Suprapubic skin (tissue), 4 donors: ENCODE results near the gene PCDHB6. TPM values are rescaled to one million over a fixed set of nuclear protein-coding genes. Genes with fewer than 3 reads are reported as not detected.
"Not testable (repeated sequence)": the region's sequence is repeated elsewhere in the genome, so short reads cannot be mapped to it uniquely, and the experiment has no call there.

ENCODE experiments used
- DNase-seq, 2 donors: peaks; one replicate each; pipeline ENCODE4 v3.0.0-alpha.2; 2019; ENCODE audit warnings: low spot score in 2 of 2
- H3K27ac ChIP-seq: fragments of 200-600 bp; sonication (generic); one replicate; pipeline ENCODE4 v1.5.1; 2019
- H3K27me3 ChIP-seq: fragments of 200-600 bp; sonication (generic); one replicate; pipeline ENCODE4 v1.5.1; 2019
- H3K36me3 ChIP-seq: fragments of 200-600 bp; sonication (generic); one replicate; pipeline ENCODE4 v1.5.1; 2019
- H3K4me1 ChIP-seq: fragments of 200-600 bp; sonication (generic); one replicate; pipeline ENCODE4 v1.5.1; 2019
- H3K4me3 ChIP-seq: fragments of 200-600 bp; sonication (generic); one replicate; pipeline ENCODE4 v1.5.1; 2019; ENCODE audit warnings: mild to moderate bottlenecking
- H3K9me3 ChIP-seq: fragments of 200-600 bp; sonication (generic); one replicate; pipeline ENCODE4 v1.5.1; 2019
- CTCF ChIP-seq, 2 donors: fragments of 200-600 bp in 1 of 2; fragments of 450-650 bp in 1 of 2; sonication (generic) in 1 of 2; IDR thresholded peaks; one replicate each; pipeline ENCODE4 v1.5.1; 2016 to 2019; ENCODE audit warnings: antibody characterized with exemption in 2 of 2, mild to moderate bottlenecking in 1 of 2, moderate library complexity in 1 of 2
- EP300 ChIP-seq: sonication (generic); formaldehyde crosslinking; IDR thresholded peaks from one replicate; pipeline ENCODE4 v1.6.1; 2017; ENCODE audit warnings: antibody characterized with exemption
- POLR2A ChIP-seq, 2 donors: fragments of 450-650 bp; IDR thresholded peaks; one replicate each; pipeline ENCODE4 v1.6.1; 2017; ENCODE audit warnings: antibody characterized with exemption in 2 of 2, mild to moderate bottlenecking in 2 of 2, moderate library complexity in 2 of 2
- POLR2AphosphoS5 ChIP-seq, 3 donors: sonication (generic); formaldehyde crosslinking; IDR thresholded peaks; one replicate each; pipeline ENCODE4 v1.6.1; 2017; ENCODE audit warnings: antibody characterized with exemption in 3 of 3
- WGBS: methylation state at CpG from one replicate; pipeline ENCODE4 v1.1.5; 2018; 5-methylcytosine and 5-hydroxymethylcytosine counted together
- total RNA-seq, 4 donors: library from RNA; depleted of rRNA; stranded (reverse); fragments of >200 nt; gene quantifications; one replicate each; pipeline ENCODE4 v1.1.0, GENCODE V29; 2016

Gene PCDHB6
- total RNA-seq, 4 donors from 2014 or later: 0.76 to 2.2 (median 1.7) TPM; not detected in 1

GRCh38 chr5:141180313-141180712 is 30.5 kb downstream of the PCDHB6 start:
- no peak overlapping the region for H3K4me3 ChIP-seq
- H3K9me3 ChIP-seq: peaks cover 28% of the 10 kb centered on the region
- H3K27ac ChIP-seq: no peak overlapping the region
- H3K27me3 ChIP-seq: peaks cover 19% of the 10 kb centered on the region
- no peak for TF ChIP-seq CTCF (IDR thresholded peaks at IDR 0.05)
- no peak for TF ChIP-seq POLR2A (IDR thresholded peaks at IDR 0.05)
- TF ChIP-seq EP300: no peak
- TF ChIP-seq POLR2AphosphoS5 (IDR thresholded peaks at IDR 0.05): no peak
- DNase-seq: no peak
- no peaks in the 10 kb centered on the region for H3K36me3 ChIP-seq
- H3K4me1 ChIP-seq: no peaks in the 10 kb centered on the region
- 62% methylated on average over 1 of the region's 1 CpG for WGBS

GRCh38 chr5:141182248-141182647 is 32.4 kb downstream of the PCDHB6 start, which contains the start of gene PCDHB16:
TSS of gene PCDHB16 (plus strand) at chr5:141182387. CDS start at chr5:141182560, 173 bp downstream.
- no peaks in the 10 kb centered on the region for H3K4me1 ChIP-seq
- no peak for TF ChIP-seq CTCF (IDR thresholded peaks at IDR 0.05)
- no peak for TF ChIP-seq EP300
- no peak for TF ChIP-seq POLR2AphosphoS5 (IDR thresholded peaks at IDR 0.05)
- no peak for TF ChIP-seq POLR2A (IDR thresholded peaks at IDR 0.05)
- peaks cover 25% of the 10 kb centered on the region for H3K9me3 ChIP-seq
- H3K4me3 ChIP-seq: peak within 1 kb of the TSS; percentile 38
- 14% methylated on average over 13 of the region's 13 CpGs for WGBS
- H3K27me3 ChIP-seq: peaks cover 12% of the 10 kb centered on the region
- H3K36me3 ChIP-seq: no peaks in the 10 kb centered on the region
- H3K27ac ChIP-seq: no peak within 1 kb of the TSS
- no peak for DNase-seq

GRCh38 chr5:141184117-141184855 is 34.4 kb downstream of the PCDHB6 start:
- 50% methylated on average over 4 of the region's 69 CpGs for WGBS

GRCh38 chr5:141186897-141187512 is 37.1 kb downstream of the PCDHB6 start, which contains the start of gene PCDHB9:
TSS of gene PCDHB9 (plus strand) at chr5:141187161. CDS start at chr5:141187319, 158 bp downstream.
- H3K4me1 ChIP-seq: no peaks in the 10 kb centered on the region
- H3K4me3 ChIP-seq: no peak within 1 kb of the TSS
- H3K9me3 ChIP-seq: peaks cover 22% of the 10 kb centered on the region
- H3K27me3 ChIP-seq: no peaks in the 10 kb centered on the region
- no peak within 1 kb of the TSS for H3K27ac ChIP-seq
- no peaks in the 10 kb centered on the region for H3K36me3 ChIP-seq
- TF ChIP-seq CTCF (IDR thresholded peaks at IDR 0.05): no peak
- no peak for TF ChIP-seq POLR2A (IDR thresholded peaks at IDR 0.05)
- TF ChIP-seq EP300: no peak
- no peak for TF ChIP-seq POLR2AphosphoS5 (IDR thresholded peaks at IDR 0.05)
- WGBS: 16% methylated on average over 9 of the region's 9 CpGs
- no peak for DNase-seq

More at GRCh38 chr5:141184117-141184855, 34.4 kb downstream of the PCDHB6 start:
- H3K4me1 ChIP-seq, H3K36me3 ChIP-seq, H3K27me3 ChIP-seq, DNase-seq, H3K27ac ChIP-seq, H3K4me3 ChIP-seq: not testable (repeated sequence)
- H3K9me3 ChIP-seq: peaks cover 25% of the 10 kb centered on the region

- H3K4me3 ChIP-seq, H3K36me3 ChIP-seq, DNase-seq, H3K4me1 ChIP-seq, H3K27me3 ChIP-seq, H3K27ac ChIP-seq: not testable (repeated sequence)
- H3K9me3 ChIP-seq: peaks cover 22% of the 10 kb centered on the region
- WGBS: 31% methylated on average over 10 of the region's 37 CpGs
These were observed 38.8 kb downstream of the PCDHB6 start for GRCh38 chr5:141188682-141189081.

GRCh38 chr5:141189131-141189530 is 39.3 kb downstream of the PCDHB6 start:
- H3K36me3 ChIP-seq, H3K27me3 ChIP-seq, H3K27ac ChIP-seq, H3K4me3 ChIP-seq, DNase-seq, H3K4me1 ChIP-seq: not testable (repeated sequence)
- WGBS: no CpG with 5 or more reads among the region's 35 CpGs
- peaks cover 22% of the 10 kb centered on the region for H3K9me3 ChIP-seq
